ENCODE measurements around the gene RPS25.

- no peak for TF ChIP-seq CTCF (IDR thresholded peaks at IDR 0.05 in 8 of 11, conservative IDR thresholded peaks at IDR 0.05 in 3 of 11)
- TF ChIP-seq POLR2AphosphoS5 (IDR thresholded peaks at IDR 0.05), result no peak
Measured at GRCh38 chr11:119029069-119029339, 10.9 kb upstream of the RPS25 start.
